GM10248 (cell line): ENCODE results near the gene TUBGCP2.

Experiments used
- CTCF ChIA-PET: fragments of 300-600 bp; sonication (Branson Sonifier 250); formaldehyde crosslinking; extraction: SDS; loops from one replicate; lab custom pipeline; 2021; ENCODE audit warnings: antibody characterized with exemption; lab: Yijun Ruan, JAX
- POLR2A ChIA-PET: fragments of 350-650 bp; sonication (Branson Sonifier 250); formaldehyde crosslinking; extraction: SDS; loops from one replicate; lab custom pipeline; 2020; ENCODE audit warnings: antibody characterized with exemption; lab: Yijun Ruan, JAX
- DNase-seq: peaks from one replicate; pipeline ENCODE4 v3.0.0; 2012; ENCODE audit errors: extremely low spot score
- TF ChIP-seq, protein P1 (sequence below): IDR thresholded peaks from 2 replicates; pipeline ENCODE4 v1.5.1; 2012; ENCODE audit warnings: mild to moderate bottlenecking, low read depth; ENCODE audit errors: extremely low read depth, missing control alignments, control extremely low read depth

TUBGCP2 gene

DNA sequence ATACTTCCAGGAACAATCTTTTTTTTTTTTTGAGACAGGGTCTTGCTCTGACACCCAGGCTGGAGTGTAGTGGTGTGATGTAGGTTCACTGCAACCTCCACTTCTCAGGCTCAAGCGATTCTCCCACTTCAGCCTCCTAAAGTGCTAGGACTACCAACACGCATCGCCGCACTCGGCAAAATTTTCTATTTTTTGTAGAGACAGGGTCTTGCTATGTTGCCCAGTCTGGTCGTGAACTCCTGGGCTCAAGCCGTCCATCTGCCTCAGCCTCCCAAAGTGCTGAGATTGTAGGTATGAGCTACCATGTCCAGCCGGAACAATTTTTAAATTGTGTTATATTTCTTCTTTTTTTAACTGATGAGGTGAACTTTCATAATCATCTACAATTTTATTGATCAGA is 2.1 kb upstream of the TUBGCP2 start:
- TF ChIP-seq, protein P1, sequence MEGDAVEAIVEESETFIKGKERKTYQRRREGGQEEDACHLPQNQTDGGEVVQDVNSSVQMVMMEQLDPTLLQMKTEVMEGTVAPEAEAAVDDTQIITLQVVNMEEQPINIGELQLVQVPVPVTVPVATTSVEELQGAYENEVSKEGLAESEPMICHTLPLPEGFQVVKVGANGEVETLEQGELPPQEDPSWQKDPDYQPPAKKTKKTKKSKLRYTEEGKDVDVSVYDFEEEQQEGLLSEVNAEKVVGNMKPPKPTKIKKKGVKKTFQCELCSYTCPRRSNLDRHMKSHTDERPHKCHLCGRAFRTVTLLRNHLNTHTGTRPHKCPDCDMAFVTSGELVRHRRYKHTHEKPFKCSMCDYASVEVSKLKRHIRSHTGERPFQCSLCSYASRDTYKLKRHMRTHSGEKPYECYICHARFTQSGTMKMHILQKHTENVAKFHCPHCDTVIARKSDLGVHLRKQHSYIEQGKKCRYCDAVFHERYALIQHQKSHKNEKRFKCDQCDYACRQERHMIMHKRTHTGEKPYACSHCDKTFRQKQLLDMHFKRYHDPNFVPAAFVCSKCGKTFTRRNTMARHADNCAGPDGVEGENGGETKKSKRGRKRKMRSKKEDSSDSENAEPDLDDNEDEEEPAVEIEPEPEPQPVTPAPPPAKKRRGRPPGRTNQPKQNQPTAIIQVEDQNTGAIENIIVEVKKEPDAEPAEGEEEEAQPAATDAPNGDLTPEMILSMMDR: no peak
- CTCF ChIA-PET: interaction anchor here (1.7 kb wide), 1 partner anchor 19 kb away, joined by 8 read pairs; no protein-coding TSS in a partner anchor
- DNase-seq: no peak
- POLR2A ChIA-PET: no interaction called here

DNA sequence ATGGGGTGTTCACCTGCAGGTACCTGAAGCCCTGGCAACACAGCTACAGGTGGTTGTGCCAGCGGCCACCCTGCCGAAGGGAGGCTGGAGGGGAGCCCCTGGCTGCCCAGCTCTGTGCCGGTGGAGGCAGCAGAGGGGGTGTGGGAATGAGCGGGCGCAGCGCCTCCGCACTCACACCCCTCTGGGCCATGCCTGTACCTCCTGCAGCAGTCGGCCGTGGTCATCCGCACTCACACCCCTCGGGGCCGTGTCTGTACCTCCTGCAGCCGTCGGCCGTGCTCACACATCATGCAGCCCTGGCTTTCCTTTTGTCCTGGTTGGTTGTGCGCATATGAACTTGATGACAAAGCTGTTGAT is 1.7 kb upstream of the TUBGCP2 start:
- ChIA-PET CTCF (interaction anchor here (1.7 kb wide), 1 partner anchor 19 kb away, joined by 8 read pairs; no protein-coding TSS in a partner anchor), POLR2A (no interaction called here)
- DNase-seq: no peak
- TF ChIP-seq, protein P1: no peak

DNA sequence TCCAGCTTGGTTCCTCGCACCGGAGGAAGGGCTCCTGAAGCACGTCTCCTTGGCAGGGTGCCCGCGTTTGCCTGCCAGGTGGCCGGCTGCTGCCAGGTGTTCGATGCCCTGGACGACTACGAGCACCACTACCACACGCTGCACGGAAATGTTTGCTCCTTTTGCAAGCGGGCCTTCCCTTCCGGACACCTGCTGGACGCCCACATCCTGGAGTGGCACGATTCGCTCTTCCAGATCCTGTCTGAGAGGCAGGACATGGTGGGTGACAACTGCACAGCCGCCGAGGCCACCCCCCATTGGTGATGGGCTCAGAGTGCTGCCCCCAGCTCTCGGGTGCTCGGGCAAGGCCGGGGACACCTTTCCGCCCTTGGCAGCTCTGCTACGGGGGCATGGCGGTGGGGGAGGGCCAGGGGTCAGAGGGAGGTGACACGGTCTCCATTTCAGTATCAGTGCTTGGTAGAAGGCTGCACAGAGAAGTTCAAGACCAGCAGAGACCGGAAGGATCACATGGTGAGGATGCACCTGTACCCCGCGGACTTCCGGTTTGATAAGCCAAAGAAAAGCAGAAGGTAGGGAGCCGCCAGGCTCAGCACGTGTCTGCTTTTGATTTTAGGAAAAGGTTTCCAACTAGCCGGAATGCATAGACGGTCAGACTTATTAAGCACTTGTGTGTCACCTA is 1.2 kb upstream of the TUBGCP2 start:
- no peak for DNase-seq
- POLR2A ChIA-PET: no interaction called here
- CTCF ChIA-PET: interaction anchor here (0.6 to 1.7 kb wide), 2 partner anchors 20 to 35 kb away, joined by 3 to 8 read pairs; no protein-coding TSS in a partner anchor
- TF ChIP-seq, protein P1: no peak

DNA sequence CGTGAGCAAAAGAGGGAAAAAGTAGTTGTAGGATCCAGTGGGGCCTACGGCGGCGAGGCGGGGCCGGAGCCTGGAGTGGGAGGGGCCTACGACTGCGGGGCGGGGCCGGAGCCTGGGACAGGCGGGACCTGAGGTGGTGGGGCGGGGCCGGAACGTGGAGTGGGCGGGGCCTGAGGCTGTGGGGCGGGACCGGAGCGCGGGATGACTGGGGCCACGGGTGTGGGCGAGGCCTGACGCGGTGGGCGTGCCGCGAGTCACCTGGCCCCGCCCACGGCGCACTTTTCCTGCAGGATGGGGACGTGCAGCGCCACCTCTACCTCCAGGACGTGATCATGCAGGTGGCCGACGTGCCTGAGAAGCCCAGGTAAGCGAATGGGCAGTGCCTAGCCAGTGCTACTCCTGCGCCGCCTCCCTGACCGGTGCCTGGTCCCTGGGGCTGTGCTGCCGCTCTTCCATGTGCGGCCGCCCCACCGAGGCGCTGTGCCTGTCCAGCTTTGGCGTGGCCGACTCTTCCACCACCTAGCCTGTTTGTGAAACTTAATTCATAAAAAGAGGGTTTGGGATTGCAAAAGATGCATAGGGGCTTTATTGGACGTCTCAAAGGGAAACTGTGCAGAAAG is 538 bp upstream of the TUBGCP2 start:
- DNase-seq: peak; percentile 98
- TF ChIP-seq, protein P1: no peak
- ChIA-PET POLR2A (no interaction called here), CTCF (interaction anchor here (0.6 to 1.7 kb wide), 2 partner anchors 20 to 34 kb away, joined by 3 to 8 read pairs; no protein-coding TSS in a partner anchor)

DNA sequence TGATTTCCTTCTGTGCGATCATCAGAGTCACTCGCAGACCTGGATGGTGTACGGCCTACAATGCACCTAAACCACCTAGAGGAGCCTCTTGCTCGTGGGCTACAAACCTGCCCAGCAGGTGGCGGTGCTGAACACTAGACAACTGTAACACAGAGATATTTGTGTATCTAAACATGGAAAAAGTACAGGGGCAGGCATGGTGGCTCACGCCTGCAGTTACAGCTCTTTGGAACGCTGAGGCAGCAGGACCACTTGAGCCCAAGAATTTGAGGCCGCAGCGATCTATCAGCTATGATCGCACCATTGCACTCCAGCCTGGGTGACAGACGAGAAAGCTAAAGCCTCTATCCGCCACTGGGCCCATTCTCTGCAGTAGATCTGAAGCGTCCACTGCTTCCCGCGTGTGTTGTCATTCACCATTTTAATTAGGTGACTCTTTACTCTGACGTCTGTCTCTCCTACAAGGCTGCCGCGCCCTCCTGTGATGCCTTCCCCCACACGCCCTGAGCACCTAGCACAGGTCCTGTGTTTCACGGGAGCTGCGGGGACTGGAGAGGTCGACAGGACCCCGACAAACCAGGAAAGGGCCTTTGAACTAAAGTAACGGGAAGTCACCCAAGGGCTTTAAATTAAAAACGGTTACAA is 774 bp downstream of the TUBGCP2 start:
- DNase-seq: peak; percentile 75
- TF ChIP-seq, protein P1: peak; percentile 84
- CTCF ChIA-PET: interaction anchor here (0.8 to 3.4 kb wide), 20 partner anchors 8 to 84 kb away, joined by 3 to 28 read pairs (median 5); no protein-coding TSS in a partner anchor
- POLR2A ChIA-PET: no interaction called here

DNA sequence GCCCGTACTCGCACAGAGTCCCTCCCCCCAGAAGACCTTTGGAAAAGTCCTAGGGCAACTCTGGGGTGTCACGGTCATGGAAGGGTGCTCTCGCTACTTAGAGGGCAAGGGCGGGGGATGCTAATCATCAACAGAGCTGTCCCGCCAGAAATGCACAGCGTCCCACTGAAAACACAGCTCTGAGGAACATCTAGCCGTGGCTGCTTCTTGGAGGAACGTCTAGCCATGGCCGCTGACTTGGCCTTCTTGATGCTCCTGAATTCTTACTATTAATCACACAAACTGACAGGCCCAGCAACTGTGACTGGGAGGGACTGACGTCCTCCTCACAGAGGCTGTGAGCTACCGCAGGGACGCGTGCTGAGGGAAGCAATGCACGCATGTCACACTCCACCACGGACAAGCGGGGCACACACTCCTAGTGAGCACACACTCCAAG is 1.7 kb downstream of the TUBGCP2 start:
- TF ChIP-seq, protein P1: no peak
- DNase-seq: no peak
- ChIA-PET POLR2A (no interaction called here), CTCF (interaction anchor here (1.0 to 3.4 kb wide), 15 partner anchors 8 to 85 kb away, joined by 3 to 28 read pairs (median 5); no protein-coding TSS in a partner anchor)
